Vagina (tissue), 2 donors: ENCODE data around the gene DAB1. TPM values are rescaled to one million over a fixed set of nuclear protein-coding genes. Genes with fewer than 3 reads are reported as not detected.

Source experiments
- DNase-seq, 2 donors: peaks; one replicate each; pipeline ENCODE4 v3.0.0-alpha.2; 2017; ENCODE audit errors: extremely low spot score in 2 of 2
- H3K27ac ChIP-seq: fragments of 200-600 bp; sonication (generic); one replicate; pipeline ENCODE4 v1.5.1; 2019
- H3K27me3 ChIP-seq: fragments of 200-600 bp; sonication (generic); one replicate; pipeline ENCODE4 v1.5.1; 2019
- H3K36me3 ChIP-seq, 2 donors: fragments of 200-600 bp; sonication (generic); one replicate each; pipeline ENCODE4 v1.5.1; 2017 to 2019
- H3K4me1 ChIP-seq: fragments of 200-600 bp; sonication (generic); one replicate; pipeline ENCODE4 v1.5.1; 2019
- H3K4me3 ChIP-seq, 2 donors: fragments of 200-600 bp; sonication (generic); 1 replicate in 1 of 2; 2 replicates in 1 of 2; pipeline ENCODE4 v1.5.1; 2016 to 2019
- H3K9me3 ChIP-seq: fragments of 200-600 bp; sonication (generic); one replicate; pipeline ENCODE4 v1.5.1; 2019
- POLR2A ChIP-seq, 2 donors: fragments of 450-650 bp; IDR thresholded peaks; one replicate each; pipeline ENCODE4 v1.6.1; 2017; ENCODE audit warnings: antibody characterized with exemption in 2 of 2, mild to moderate bottlenecking in 2 of 2, moderate library complexity in 2 of 2
- POLR2AphosphoS5 ChIP-seq, 2 donors: sonication (generic); formaldehyde crosslinking; IDR thresholded peaks; one replicate each; pipeline ENCODE4 v1.9.0; 2017; ENCODE audit warnings: antibody characterized with exemption in 2 of 2, mild to moderate bottlenecking in 2 of 2, low read depth in 1 of 2; ENCODE audit not compliant: insufficient read depth in 1 of 2
- intact Hi-C: fragments of 100-400 bp; cut with DNase I; formaldehyde crosslinking; loops from one replicate; pipeline ENCODE4 v1.15.1; 2023
- total RNA-seq: library from RNA; depleted of rRNA; stranded (reverse); fragments of >200 nt; gene quantifications from one replicate; pipeline ENCODE4 v1.2.3, GENCODE V29; 2016
- TF ChIP-seq, protein P1 (sequence below), 3 experiments: fragments of 450-650 bp in 2 of 3; fragments of 200-600 bp in 1 of 3; sonication (generic) in 1 of 3; IDR thresholded peaks; one replicate each; pipeline ENCODE4 v1.5.1; 2017 to 2019; ENCODE audit warnings: antibody characterized with exemption in 3 of 3, mild to moderate bottlenecking in 2 of 3, moderate library complexity in 2 of 3

Gene DAB1
- total RNA-seq, 1 donor from 2014 or later = 0.25 TPM

DNA sequence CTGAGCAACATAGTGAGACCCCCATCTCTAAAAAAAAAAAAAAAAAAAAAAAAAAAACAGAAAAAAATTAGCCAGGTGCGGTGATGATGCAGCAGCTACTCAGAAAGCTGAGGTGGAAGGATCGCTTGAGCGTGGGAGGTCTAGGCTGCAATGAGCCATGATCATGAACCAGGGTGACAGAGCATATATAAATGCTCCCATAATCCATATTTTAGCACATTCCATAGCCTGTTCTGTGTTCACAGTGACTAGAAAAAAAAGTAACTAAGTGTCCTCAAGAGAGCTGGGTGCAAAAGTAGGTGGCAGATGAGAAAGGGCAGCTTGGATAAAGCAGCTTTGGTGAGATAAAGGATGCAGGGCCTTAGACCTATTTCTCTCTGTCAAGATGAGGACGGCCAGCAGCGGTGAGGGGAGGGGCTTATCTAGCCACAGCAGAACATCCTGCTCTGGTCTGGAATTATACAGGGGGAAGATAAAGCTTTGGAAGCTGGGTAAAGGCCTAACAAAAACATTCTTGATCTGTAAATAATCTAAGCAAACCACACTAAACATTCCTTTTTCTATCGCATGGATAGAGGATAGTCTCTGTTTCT, 205.3 kb downstream of the DAB1 start:
- TF ChIP-seq POLR2AphosphoS5 (IDR thresholded peaks at IDR 0.05; ENCODE audit: insufficient read depth in 1 of 2, low read depth in 1 of 2) (no peak), POLR2A (IDR thresholded peaks at IDR 0.05) (no peak)
- intact Hi-C loops = no loop called here
- Histone ChIP-seq H3K27ac (no peak overlapping the region), H3K4me3 (no peak overlapping the region), H3K27me3 (no peaks in the 10 kb centered on the region), H3K9me3 (no peaks in the 10 kb centered on the region), H3K36me3 (no peaks in the 10 kb centered on the region), H3K4me1 (no peaks in the 10 kb centered on the region)
- no peak for DNase-seq

DNA sequence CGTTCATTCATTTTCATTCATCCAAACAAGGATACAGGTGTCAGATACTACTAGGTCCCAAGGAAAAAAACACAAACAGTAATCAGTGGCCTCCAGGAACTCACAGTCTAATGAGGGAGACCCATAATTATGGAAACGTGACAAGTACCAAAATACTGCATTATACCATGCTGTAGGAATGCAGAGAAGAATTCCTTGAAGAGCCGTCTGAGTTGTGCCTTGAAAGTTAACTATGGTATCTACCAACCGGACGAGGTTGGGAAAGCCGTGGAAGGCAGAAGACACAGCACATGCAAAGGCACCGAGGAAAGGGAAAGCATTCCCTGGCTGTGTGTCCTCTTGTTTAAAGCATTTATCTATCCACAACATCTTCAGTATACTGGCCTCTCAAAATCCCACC, 206.0 kb downstream of the DAB1 start:
- intact Hi-C loops = no loop called here
- H3K9me3 ChIP-seq = no peaks in the 10 kb centered on the region
- H3K27me3 ChIP-seq = no peaks in the 10 kb centered on the region
- no peak overlapping the region for H3K4me3 ChIP-seq
- no peak overlapping the region for H3K27ac ChIP-seq
- no peak for TF ChIP-seq POLR2AphosphoS5 (IDR thresholded peaks at IDR 0.05; ENCODE audit: insufficient read depth in 1 of 2, low read depth in 1 of 2)
- H3K4me1 ChIP-seq = no peaks in the 10 kb centered on the region
- H3K36me3 ChIP-seq = no peaks in the 10 kb centered on the region
- no peak for DNase-seq

DNA sequence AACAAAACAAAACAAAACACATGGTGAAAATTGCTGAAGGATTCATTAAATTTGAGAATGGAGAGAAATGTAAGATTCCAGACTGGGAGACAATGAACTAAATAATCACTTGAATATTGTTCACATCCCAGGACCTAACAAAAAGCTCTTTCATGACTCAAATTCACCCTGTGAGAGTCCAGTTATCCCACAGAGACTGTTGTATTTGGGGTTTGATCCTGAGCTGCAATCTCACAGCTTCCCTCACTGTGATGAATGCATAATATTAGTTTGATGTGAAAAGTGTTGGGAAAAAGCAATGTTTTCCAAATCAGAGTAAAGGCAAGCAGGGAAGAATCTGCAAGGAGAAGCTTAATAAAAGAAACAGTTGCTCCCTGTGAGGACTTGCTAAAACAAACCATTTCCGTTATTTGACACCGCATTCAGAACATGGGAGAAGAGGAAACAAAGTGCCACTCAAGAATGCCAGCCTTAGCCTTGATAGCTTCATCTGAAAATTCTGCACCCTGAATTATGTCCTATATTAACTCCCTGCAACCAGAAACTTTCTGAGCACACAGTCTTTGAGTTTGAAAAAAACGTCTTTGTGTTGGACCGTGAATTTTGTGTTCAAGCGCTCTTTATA, 208.8 kb downstream of the DAB1 start:
- TF ChIP-seq, protein P1, sequence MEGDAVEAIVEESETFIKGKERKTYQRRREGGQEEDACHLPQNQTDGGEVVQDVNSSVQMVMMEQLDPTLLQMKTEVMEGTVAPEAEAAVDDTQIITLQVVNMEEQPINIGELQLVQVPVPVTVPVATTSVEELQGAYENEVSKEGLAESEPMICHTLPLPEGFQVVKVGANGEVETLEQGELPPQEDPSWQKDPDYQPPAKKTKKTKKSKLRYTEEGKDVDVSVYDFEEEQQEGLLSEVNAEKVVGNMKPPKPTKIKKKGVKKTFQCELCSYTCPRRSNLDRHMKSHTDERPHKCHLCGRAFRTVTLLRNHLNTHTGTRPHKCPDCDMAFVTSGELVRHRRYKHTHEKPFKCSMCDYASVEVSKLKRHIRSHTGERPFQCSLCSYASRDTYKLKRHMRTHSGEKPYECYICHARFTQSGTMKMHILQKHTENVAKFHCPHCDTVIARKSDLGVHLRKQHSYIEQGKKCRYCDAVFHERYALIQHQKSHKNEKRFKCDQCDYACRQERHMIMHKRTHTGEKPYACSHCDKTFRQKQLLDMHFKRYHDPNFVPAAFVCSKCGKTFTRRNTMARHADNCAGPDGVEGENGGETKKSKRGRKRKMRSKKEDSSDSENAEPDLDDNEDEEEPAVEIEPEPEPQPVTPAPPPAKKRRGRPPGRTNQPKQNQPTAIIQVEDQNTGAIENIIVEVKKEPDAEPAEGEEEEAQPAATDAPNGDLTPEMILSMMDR (IDR thresholded peaks at IDR 0.05) = no peak
- no peak overlapping the region for H3K4me3 ChIP-seq
- no peak overlapping the region for H3K27ac ChIP-seq
- intact Hi-C loops = no loop called here
- no peaks in the 10 kb centered on the region for H3K27me3 ChIP-seq
- no peak for DNase-seq
- H3K36me3 ChIP-seq = no peaks in the 10 kb centered on the region
- H3K4me1 ChIP-seq = no peaks in the 10 kb centered on the region
- H3K9me3 ChIP-seq = no peaks in the 10 kb centered on the region

DNA sequence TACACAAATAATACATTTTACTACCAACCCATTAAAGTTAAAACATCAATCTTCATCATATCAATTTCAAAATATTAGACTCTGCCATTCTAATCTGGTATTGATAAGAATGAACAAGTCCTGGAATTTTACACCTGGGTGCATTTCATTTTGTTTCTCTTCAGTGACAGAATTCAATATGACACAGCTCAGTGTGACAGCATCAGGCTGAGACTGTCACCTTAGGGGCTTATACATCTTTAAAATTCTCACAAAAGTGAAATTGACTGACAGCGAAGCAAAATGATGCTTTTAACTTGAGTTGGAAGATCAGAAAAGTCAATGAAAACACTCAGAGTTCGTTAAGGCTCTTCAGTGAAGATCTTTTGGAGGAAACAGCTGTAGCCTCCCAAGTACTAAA, 213.0 kb downstream of the DAB1 start:
- intact Hi-C loops = no loop called here
- no peaks in the 10 kb centered on the region for H3K27me3 ChIP-seq
- H3K36me3 ChIP-seq = no peaks in the 10 kb centered on the region
- no peaks in the 10 kb centered on the region for H3K9me3 ChIP-seq
- no peak overlapping the region for H3K4me3 ChIP-seq
- TF ChIP-seq POLR2AphosphoS5 (IDR thresholded peaks at IDR 0.05; ENCODE audit: insufficient read depth in 1 of 2, low read depth in 1 of 2) (no peak), POLR2A (IDR thresholded peaks at IDR 0.05) (no peak)
- TF ChIP-seq, protein P1 (IDR thresholded peaks at IDR 0.05) = no peak
- H3K27ac ChIP-seq = no peak overlapping the region
- no peaks in the 10 kb centered on the region for H3K4me1 ChIP-seq
- no peak for DNase-seq

DNA sequence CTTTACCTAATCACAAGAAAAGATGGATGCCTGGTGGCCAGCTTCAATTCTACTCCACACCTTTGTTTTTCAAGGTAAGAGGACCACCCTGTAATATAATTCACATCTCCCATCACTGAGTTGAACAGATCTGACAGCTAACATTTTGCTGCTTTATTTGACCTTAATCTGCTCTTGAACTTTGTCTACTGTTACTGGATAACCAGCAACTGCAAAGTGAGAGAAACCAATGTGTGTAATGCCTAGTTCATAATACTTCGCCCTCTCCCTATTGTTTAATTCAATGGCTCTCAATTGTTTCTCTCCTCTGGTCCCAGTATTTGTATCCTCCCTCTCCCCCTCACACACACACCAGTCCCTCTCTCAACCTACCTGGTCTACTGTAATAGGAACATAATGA, 214.4 kb downstream of the DAB1 start:
- Histone ChIP-seq H3K9me3 (no peaks in the 10 kb centered on the region), H3K4me1 (no peaks in the 10 kb centered on the region), H3K36me3 (no peaks in the 10 kb centered on the region), H3K27me3 (no peaks in the 10 kb centered on the region), H3K27ac (no peak overlapping the region), H3K4me3 (no peak overlapping the region)
- intact Hi-C loops = no loop called here
- TF ChIP-seq POLR2AphosphoS5 (IDR thresholded peaks at IDR 0.05; ENCODE audit: insufficient read depth in 1 of 2, low read depth in 1 of 2) = no peak
- TF ChIP-seq POLR2A (IDR thresholded peaks at IDR 0.05) = no peak
- no peak for DNase-seq

DNA sequence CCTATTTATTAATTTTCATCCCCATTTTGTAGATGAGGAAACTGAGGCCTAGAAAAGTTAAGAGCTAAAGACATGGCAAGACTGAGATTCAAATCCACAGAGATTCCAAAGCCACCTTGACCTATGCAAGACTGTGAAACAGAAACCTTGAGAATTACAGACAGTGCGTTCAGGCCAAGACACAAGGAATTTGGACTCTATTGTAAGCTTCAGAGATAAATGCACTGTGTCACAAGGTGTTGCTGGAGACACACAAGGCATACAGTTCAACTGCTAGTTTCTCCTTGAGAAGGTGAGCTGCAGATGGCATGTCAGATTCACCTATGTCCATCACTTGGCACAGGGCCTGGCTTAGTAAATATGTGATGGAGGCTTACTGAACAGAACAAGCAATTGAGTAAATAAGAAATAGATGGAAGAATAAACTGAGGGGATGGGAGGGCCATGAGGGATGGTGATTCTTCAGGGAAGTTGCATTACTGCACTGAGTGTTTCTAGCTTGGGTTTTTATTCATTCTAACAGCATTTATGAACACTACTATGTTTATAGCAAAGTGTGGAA, 215.0 kb downstream of the DAB1 start:
- DNase-seq = no peak
- TF ChIP-seq POLR2A (IDR thresholded peaks at IDR 0.05) = no peak
- TF ChIP-seq POLR2AphosphoS5 (IDR thresholded peaks at IDR 0.05; ENCODE audit: insufficient read depth in 1 of 2, low read depth in 1 of 2) = no peak
- no peaks in the 10 kb centered on the region for H3K27me3 ChIP-seq
- intact Hi-C loops = no loop called here
- H3K9me3 ChIP-seq = no peaks in the 10 kb centered on the region
- H3K27ac ChIP-seq = no peak overlapping the region
- H3K4me3 ChIP-seq = no peak overlapping the region
- H3K4me1 ChIP-seq = no peaks in the 10 kb centered on the region
- no peaks in the 10 kb centered on the region for H3K36me3 ChIP-seq

DNA sequence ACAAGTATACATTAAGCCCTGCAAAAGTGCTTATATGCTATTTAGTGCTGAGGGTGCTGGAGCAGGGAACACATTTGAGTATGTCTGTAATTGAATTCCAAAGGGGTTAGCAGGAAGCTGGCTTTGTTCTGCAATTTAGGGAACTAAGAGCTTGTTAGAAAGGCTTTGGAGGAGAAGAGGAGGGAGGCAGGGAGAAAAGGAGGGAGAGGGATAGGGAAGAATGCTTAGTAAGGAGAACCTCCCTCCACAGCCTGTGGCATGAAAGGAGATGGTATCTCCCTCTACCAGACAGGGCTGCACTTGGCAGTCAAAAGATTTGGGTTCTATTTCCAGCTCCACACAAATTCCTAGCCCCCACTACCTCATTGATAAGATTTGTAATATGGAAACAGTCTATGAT, 217.8 kb downstream of the DAB1 start:
- TF ChIP-seq POLR2AphosphoS5 (IDR thresholded peaks at IDR 0.05; ENCODE audit: insufficient read depth in 1 of 2, low read depth in 1 of 2) (no peak), POLR2A (IDR thresholded peaks at IDR 0.05) (no peak)
- TF ChIP-seq, protein P1 (IDR thresholded peaks at IDR 0.05) = no peak
- DNase-seq = no peak
- intact Hi-C loops = no loop called here

More for the DNA sequence above, 217.8 kb downstream of the DAB1 start:
- no peak overlapping the region for H3K4me3 ChIP-seq
- H3K9me3 ChIP-seq = no peaks in the 10 kb centered on the region
- no peak overlapping the region for H3K27ac ChIP-seq
- no peaks in the 10 kb centered on the region for H3K36me3 ChIP-seq
- no peaks in the 10 kb centered on the region for H3K27me3 ChIP-seq
- no peaks in the 10 kb centered on the region for H3K4me1 ChIP-seq
